ENCODE measurements around the gene ARHGAP28. TPM values are rescaled to one million over a fixed set of nuclear protein-coding genes. Genes with fewer than 3 reads are reported as not detected.

The ARHGAP28 gene
- total and polyA plus RNA-seq, 12 donors: 2.7 to 34.3 (median 7.3) TPM

DNA sequence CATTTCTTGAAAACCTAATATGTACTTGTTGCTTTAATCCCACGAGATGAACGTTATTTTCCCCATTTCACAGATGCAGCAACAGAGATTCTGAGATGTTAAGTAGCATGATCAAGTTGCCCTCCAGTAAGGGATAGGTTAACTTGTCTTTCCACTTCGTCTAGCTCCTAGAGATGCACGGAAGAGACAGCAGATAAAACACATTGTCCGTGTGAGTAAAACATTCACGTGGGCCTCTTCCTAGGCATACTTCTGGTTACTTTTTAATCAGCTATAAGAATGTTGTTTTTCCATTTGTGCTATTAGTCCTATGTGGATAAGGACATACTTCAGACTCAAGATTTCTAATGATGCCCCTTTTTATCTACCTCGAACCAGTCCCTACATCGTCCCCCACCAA lies 1.2 kb upstream of the ARHGAP28 start:
- Histone ChIP-seq H3K4me3 (no peak overlapping the region), H3K4me1 (replicated peaks in 1 of 2) (peaks cover 0 to 25% of the 10 kb centered on the region in 2 donors), H3K9me3 (replicated peaks in 1 of 3) (no peaks in the 10 kb centered on the region), H3K27me3 (no peaks in the 10 kb centered on the region), H3K36me3 (replicated peaks in 1 of 2) (no peaks in the 10 kb centered on the region), H3K27ac (peak overlapping the region in 2 of 5 donors; percentile 88 to 90)
- TF ChIP-seq CTCF (IDR thresholded peaks at IDR 0.05) (no peak), POLR2A (IDR thresholded peaks at IDR 0.05) (no peak)
- WGBS, 4 donors: 62 to 65% (median 63%) methylated on average over 8 of the region's 8 CpGs
- no peak for DNase-seq
- intact Hi-C loops (cut with DNase I): loop anchor here in 1 of 2 donors (10.0 kb wide), 1 partner anchor 164 kb away; no protein-coding TSS in a partner anchor

- intact Hi-C loops (cut with DNase I): loop anchor here in 1 of 2 donors (10.0 kb wide), 1 partner anchor 164 kb away; no protein-coding TSS in a partner anchor
- Histone ChIP-seq H3K9me3 (replicated peaks in 1 of 3) (no peaks in the 10 kb centered on the region), H3K4me1 (replicated peaks in 1 of 2) (peaks cover 0 to 25% of the 10 kb centered on the region in 2 donors), H3K27me3 (no peaks in the 10 kb centered on the region), H3K36me3 (replicated peaks in 1 of 2) (no peaks in the 10 kb centered on the region), H3K4me3 (peak overlapping the region in 1 of 4 donors; percentile 44), H3K27ac (peak overlapping the region in 4 of 5 donors; percentile 61 to 90 (median 84))
- TF ChIP-seq POLR2A (IDR thresholded peaks at IDR 0.05) (no peak), CTCF (IDR thresholded peaks at IDR 0.05) (no peak)
- 22 to 27% (median 24%) methylated on average over 5 of the region's 5 CpGs for WGBS, 4 donors
- DNase-seq: no peak
Observed at GRCh38 chr18:6728809-6729246, 688 bp upstream of the ARHGAP28 start.

DNA sequence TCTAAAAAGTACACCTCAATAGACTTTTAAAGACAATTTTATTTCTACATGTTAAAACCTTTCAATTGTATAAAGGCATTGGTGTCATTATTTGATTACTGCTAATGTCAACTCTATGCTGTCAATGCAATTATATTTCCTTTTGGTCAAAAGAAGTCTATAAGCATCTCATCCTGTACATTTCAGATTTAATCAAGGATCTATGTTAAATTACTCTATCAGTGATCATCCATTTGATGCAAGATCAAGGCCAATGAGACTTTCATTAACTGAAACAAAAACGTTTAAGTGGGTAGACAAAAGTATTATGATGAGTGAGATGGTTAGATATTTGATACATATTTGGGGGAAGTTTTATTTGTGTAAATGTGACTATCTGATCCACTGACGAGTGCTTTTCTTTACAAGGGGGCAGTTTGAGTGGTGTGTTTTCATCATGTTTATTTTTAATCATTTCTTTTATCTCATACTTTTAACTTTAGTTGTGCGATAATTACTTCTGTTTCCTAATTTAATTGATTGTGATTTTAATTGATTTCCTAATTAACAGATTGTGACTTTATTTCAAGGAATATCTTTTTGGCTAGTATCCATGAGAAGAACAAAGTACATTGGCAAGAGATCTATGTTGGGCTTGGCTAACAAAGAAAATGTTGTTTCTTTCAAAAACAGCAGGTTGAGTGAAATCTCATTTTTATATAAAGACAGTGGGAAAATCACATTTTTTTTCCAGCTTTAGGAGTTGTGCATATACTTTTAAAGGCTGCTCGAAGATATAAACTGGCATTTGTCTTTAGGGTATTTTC lies 1.1 kb downstream of the ARHGAP28 start:
- H3K4me3 ChIP-seq: peak overlapping the region in 1 of 4 donors; percentile 78
- H3K36me3 ChIP-seq (replicated peaks in 1 of 2): no peaks in the 10 kb centered on the region
- no peak for TF ChIP-seq CTCF (IDR thresholded peaks at IDR 0.05)
- H3K9me3 ChIP-seq (replicated peaks in 1 of 3): no peaks in the 10 kb centered on the region
- peak overlapping the region in 2 of 5 donors; percentile 88 to 90 for H3K27ac ChIP-seq
- H3K4me1 ChIP-seq (replicated peaks in 1 of 2): peaks cover 0 to 25% of the 10 kb centered on the region in 2 donors
- H3K27me3 ChIP-seq: no peaks in the 10 kb centered on the region
- intact Hi-C loops (cut with DNase I): no loop called here
- WGBS, 4 donors: 38 to 42% (median 40%) methylated on average over 4 of the region's 4 CpGs
- no peak for DNase-seq

DNA sequence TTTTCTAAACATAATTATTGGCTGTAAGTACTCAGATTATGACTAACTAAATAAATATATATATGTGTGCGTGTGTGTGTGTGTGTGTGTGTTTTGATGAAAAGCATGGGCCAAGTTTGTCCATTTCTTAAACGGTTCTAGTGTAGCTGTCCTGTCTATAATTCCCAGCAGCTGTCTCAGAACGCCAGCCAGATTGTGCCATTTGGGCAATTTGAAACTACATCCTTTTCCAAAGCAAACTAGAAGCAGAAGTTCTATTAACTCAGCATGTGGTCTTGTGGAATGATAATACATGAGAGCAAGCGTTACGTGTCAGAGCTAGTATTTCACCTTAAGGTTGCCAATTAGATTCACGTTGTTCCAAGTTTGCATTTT lies 1.7 kb downstream of the ARHGAP28 start:
- H3K27me3 ChIP-seq: no peaks in the 10 kb centered on the region
- H3K9me3 ChIP-seq (replicated peaks in 1 of 3): no peaks in the 10 kb centered on the region
- peaks cover 0 to 25% of the 10 kb centered on the region in 2 donors for H3K4me1 ChIP-seq (replicated peaks in 1 of 2)
- peak overlapping the region in 1 of 4 donors; percentile 78 for H3K4me3 ChIP-seq
- intact Hi-C loops (cut with DNase I): no loop called here
- no peaks in the 10 kb centered on the region for H3K36me3 ChIP-seq (replicated peaks in 1 of 2)
- no peak for DNase-seq
- TF ChIP-seq POLR2A (IDR thresholded peaks at IDR 0.05): no peak
- TF ChIP-seq CTCF (IDR thresholded peaks at IDR 0.05): no peak
- H3K27ac ChIP-seq: no peak overlapping the region
- 56 to 66% (median 61%) methylated on average over 6 of the region's 6 CpGs for WGBS, 4 donors

All from adrenal gland (tissue), 12 donors.